ENCODE data around the gene AZIN2.
"Not testable (repeated sequence)": the region's sequence is repeated elsewhere in the genome, so short reads cannot be mapped to it uniquely, and the experiment has no call there.

Gene AZIN2

GRCh38 chr1:33043267-33044092 is 37.5 kb upstream of the AZIN2 start:
- no peak for TF ChIP-seq Cebpa-rat (IDR thresholded peaks at IDR 0.05)

GRCh38 chr1:33045246-33045645 is 35.7 kb upstream of the AZIN2 start:
- Histone ChIP-seq H3K9ac (no peak overlapping the region), H3K4me3 (no peak overlapping the region), H3K9me3 (peaks cover 2% of the 10 kb centered on the region; the same call in 1 of the 2 replicates), H3K36me3 (no peaks in the 10 kb centered on the region), H4K20me1 (no peaks in the 10 kb centered on the region), H3K4me2 (no peak overlapping the region), H3K4me1 (peaks cover 15% of the 10 kb centered on the region), H3K27me3 (no peaks in the 10 kb centered on the region), H3K27ac (no peak overlapping the region)
- TF ChIP-seq Cebpa-rat (IDR thresholded peaks at IDR 0.05), result no peak

More at GRCh38 chr1:33043267-33044092, 37.5 kb upstream of the AZIN2 start:
- H3K4me1 ChIP-seq, result peaks cover 7% of the 10 kb centered on the region; the same call in 1 of the 2 replicates
- no peaks in the 10 kb centered on the region for H3K27me3 ChIP-seq
- no peaks in the 10 kb centered on the region for H4K20me1 ChIP-seq
- no peak overlapping the region for H3K27ac ChIP-seq
- H3K36me3 ChIP-seq, result no peaks in the 10 kb centered on the region
- no peaks in the 10 kb centered on the region for H3K9me3 ChIP-seq
- H3K9ac ChIP-seq, result no peak overlapping the region
- H3K4me3 ChIP-seq, result no peak overlapping the region
- H3K4me2 ChIP-seq, result no peak overlapping the region

GRCh38 chr1:33045814-33046213 is 35.1 kb upstream of the AZIN2 start:
- H3K4me2 ChIP-seq, result no peak overlapping the region
- H3K4me3 ChIP-seq, result no peak overlapping the region
- H3K27ac ChIP-seq, result no peak overlapping the region
- no peak for TF ChIP-seq Cebpa-rat (IDR thresholded peaks at IDR 0.05)
- H3K9ac ChIP-seq, result no peak overlapping the region
- H3K36me3 ChIP-seq, result no peaks in the 10 kb centered on the region
- H4K20me1 ChIP-seq, result no peaks in the 10 kb centered on the region
- H3K27me3 ChIP-seq, result no peaks in the 10 kb centered on the region
- peaks cover 7% of the 10 kb centered on the region for H3K9me3 ChIP-seq
- H3K4me1 ChIP-seq, result peaks cover 19% of the 10 kb centered on the region

- not testable (repeated sequence) for H3K9ac ChIP-seq, H3K9me3 ChIP-seq, H3K27me3 ChIP-seq, H3K4me2 ChIP-seq, H4K20me1 ChIP-seq, H3K36me3 ChIP-seq, H3K4me3 ChIP-seq, H3K27ac ChIP-seq
- H3K4me1 ChIP-seq, result peaks cover 19% of the 10 kb centered on the region
Observed at GRCh38 chr1:33046234-33046633, 34.7 kb upstream of the AZIN2 start.

GRCh38 chr1:33047290-33047689 is 33.7 kb upstream of the AZIN2 start:
- no peak overlapping the region for H3K27ac ChIP-seq
- no peaks in the 10 kb centered on the region for H4K20me1 ChIP-seq
- no peak for TF ChIP-seq Cebpa-rat (IDR thresholded peaks at IDR 0.05)
- no peak overlapping the region for H3K9ac ChIP-seq
- H3K4me1 ChIP-seq, result peaks cover 19% of the 10 kb centered on the region
- H3K27me3 ChIP-seq, result no peaks in the 10 kb centered on the region
- no peaks in the 10 kb centered on the region for H3K36me3 ChIP-seq
- no peak overlapping the region for H3K4me2 ChIP-seq
- H3K4me3 ChIP-seq, result no peak overlapping the region
- peaks cover 9% of the 10 kb centered on the region for H3K9me3 ChIP-seq

- no peak for TF ChIP-seq Cebpa-rat (IDR thresholded peaks at IDR 0.05)
- H4K20me1 ChIP-seq, result no peaks in the 10 kb centered on the region
- H3K4me1 ChIP-seq, result peaks cover 19% of the 10 kb centered on the region
- no peak overlapping the region for H3K4me2 ChIP-seq
- H3K9ac ChIP-seq, result no peak overlapping the region
- H3K27me3 ChIP-seq, result no peaks in the 10 kb centered on the region
- H3K4me3 ChIP-seq, result no peak overlapping the region
- H3K27ac ChIP-seq, result no peak overlapping the region
- peaks cover 9% of the 10 kb centered on the region for H3K9me3 ChIP-seq
- no peaks in the 10 kb centered on the region for H3K36me3 ChIP-seq
Observed at GRCh38 chr1:33047839-33048305, 33.1 kb upstream of the AZIN2 start.

GRCh38 chr1:33048426-33048825 is 32.5 kb upstream of the AZIN2 start:
- TF ChIP-seq Cebpa-rat (IDR thresholded peaks at IDR 0.05), result no peak
- peaks cover 19% of the 10 kb centered on the region for H3K4me1 ChIP-seq
- H3K9me3 ChIP-seq, result peaks cover 11% of the 10 kb centered on the region
- H3K4me2 ChIP-seq, result no peak overlapping the region
- H4K20me1 ChIP-seq, result no peaks in the 10 kb centered on the region
- no peaks in the 10 kb centered on the region for H3K36me3 ChIP-seq
- no peaks in the 10 kb centered on the region for H3K27me3 ChIP-seq
- no peak overlapping the region for H3K9ac ChIP-seq
- no peak overlapping the region for H3K4me3 ChIP-seq
- no peak overlapping the region for H3K27ac ChIP-seq

GRCh38 chr1:33049371-33049770 is 31.6 kb upstream of the AZIN2 start:
- Histone ChIP-seq H3K27ac (no peak overlapping the region), H3K9ac (no peak overlapping the region), H3K27me3 (no peaks in the 10 kb centered on the region), H3K9me3 (peaks cover 17% of the 10 kb centered on the region), H3K4me1 (peaks cover 20% of the 10 kb centered on the region), H3K4me3 (no peak overlapping the region), H4K20me1 (no peaks in the 10 kb centered on the region), H3K4me2 (peak overlapping the region; percentile 48), H3K36me3 (no peaks in the 10 kb centered on the region)
- TF ChIP-seq Cebpa-rat (IDR thresholded peaks at IDR 0.05), result no peak

- TF ChIP-seq Cebpa-rat (IDR thresholded peaks at IDR 0.05), result no peak
- Histone ChIP-seq H3K4me1 (peaks cover 31% of the 10 kb centered on the region), H3K27ac (no peak overlapping the region), H3K9ac (no peak overlapping the region), H3K9me3 (peaks cover 17% of the 10 kb centered on the region), H4K20me1 (no peaks in the 10 kb centered on the region), H3K4me3 (no peak overlapping the region), H3K4me2 (no peak overlapping the region), H3K27me3 (no peaks in the 10 kb centered on the region), H3K36me3 (no peaks in the 10 kb centered on the region)
Observed at GRCh38 chr1:33050221-33051076, 30.5 kb upstream of the AZIN2 start.
